Breast epithelium (tissue), 4 donors: ENCODE measurements around the gene LMTK2. TPM values are rescaled to one million over a fixed set of nuclear protein-coding genes. Genes with fewer than 3 reads are reported as not detected.

Experiments used
- DNase-seq, 2 donors: peaks; one replicate each; pipeline ENCODE4 v3.0.0-alpha.2; 2019; ENCODE audit warnings: low spot score in 2 of 2
- H3K27ac ChIP-seq, 2 donors: fragments of 200-600 bp; sonication (generic) in 1 of 2; one replicate each; pipeline ENCODE4 v1.5.1; 2016 to 2019; ENCODE audit warnings: mild to moderate bottlenecking in 1 of 2
- H3K27me3 ChIP-seq, 2 donors: fragments of 200-600 bp; sonication (generic) in 1 of 2; one replicate each; pipeline versions ENCODE4 v1.5.1 to v1.6.0; 2017 to 2019; ENCODE audit warnings: control low read depth in 1 of 2, mild to moderate bottlenecking in 1 of 2
- H3K36me3 ChIP-seq: fragments of 200-600 bp; one replicate; pipeline ENCODE4 v1.5.1; 2019
- H3K4me1 ChIP-seq, 2 donors: fragments of 200-600 bp; sonication (generic); one replicate each; pipeline ENCODE4 v1.5.1; 2016 to 2019; ENCODE audit warnings: control low read depth in 1 of 2
- H3K4me3 ChIP-seq, 3 donors: fragments of 200-600 bp; sonication (generic); 1 replicate in 2 of 3; 2 replicates in 1 of 3; pipeline ENCODE4 v1.5.1; 2016 to 2019; ENCODE audit warnings: mild to moderate bottlenecking in 3 of 3, moderate library complexity in 2 of 3
- H3K9me3 ChIP-seq, 2 donors: fragments of 200-600 bp; sonication (generic) in 1 of 2; one replicate each; pipeline ENCODE4 v1.5.1; 2016 to 2019; ENCODE audit warnings: control low read depth in 1 of 2
- POLR2A ChIP-seq: fragments of 450-650 bp; IDR thresholded peaks from one replicate; pipeline ENCODE4 v1.6.1; 2016; ENCODE audit warnings: antibody characterized with exemption, mild to moderate bottlenecking, moderate library complexity
- POLR2AphosphoS5 ChIP-seq, 3 donors: sonication (generic); formaldehyde crosslinking; IDR thresholded peaks; one replicate each; pipeline ENCODE4 v1.6.1; 2017; ENCODE audit warnings: antibody characterized with exemption in 3 of 3
- intact Hi-C: fragments of 100-400 bp; cut with DNase I; formaldehyde crosslinking; loops from one replicate; pipeline ENCODE4 v1.15.1; 2023; ENCODE audit warnings: low total_unique reads
- total RNA-seq, 3 donors: library from RNA; depleted of rRNA; stranded (reverse); fragments of >200 nt; gene quantifications; one replicate each; pipeline ENCODE4 v1.1.0, GENCODE V29; 2016
- TF ChIP-seq, protein P1 (sequence below), 3 donors: fragments of 450-650 bp; IDR thresholded peaks; one replicate each; pipeline ENCODE4 v1.5.1; 2016 to 2017; ENCODE audit warnings: antibody characterized with exemption in 3 of 3, mild to moderate bottlenecking in 3 of 3, moderate library complexity in 3 of 3

Gene LMTK2
- total RNA-seq, 3 donors from 2014 or later = 9.4 to 16.7 (median 14.1) TPM

- TF ChIP-seq POLR2A (no peak), POLR2AphosphoS5 (IDR thresholded peaks at IDR 0.05) (no peak)
- TF ChIP-seq, protein P1, sequence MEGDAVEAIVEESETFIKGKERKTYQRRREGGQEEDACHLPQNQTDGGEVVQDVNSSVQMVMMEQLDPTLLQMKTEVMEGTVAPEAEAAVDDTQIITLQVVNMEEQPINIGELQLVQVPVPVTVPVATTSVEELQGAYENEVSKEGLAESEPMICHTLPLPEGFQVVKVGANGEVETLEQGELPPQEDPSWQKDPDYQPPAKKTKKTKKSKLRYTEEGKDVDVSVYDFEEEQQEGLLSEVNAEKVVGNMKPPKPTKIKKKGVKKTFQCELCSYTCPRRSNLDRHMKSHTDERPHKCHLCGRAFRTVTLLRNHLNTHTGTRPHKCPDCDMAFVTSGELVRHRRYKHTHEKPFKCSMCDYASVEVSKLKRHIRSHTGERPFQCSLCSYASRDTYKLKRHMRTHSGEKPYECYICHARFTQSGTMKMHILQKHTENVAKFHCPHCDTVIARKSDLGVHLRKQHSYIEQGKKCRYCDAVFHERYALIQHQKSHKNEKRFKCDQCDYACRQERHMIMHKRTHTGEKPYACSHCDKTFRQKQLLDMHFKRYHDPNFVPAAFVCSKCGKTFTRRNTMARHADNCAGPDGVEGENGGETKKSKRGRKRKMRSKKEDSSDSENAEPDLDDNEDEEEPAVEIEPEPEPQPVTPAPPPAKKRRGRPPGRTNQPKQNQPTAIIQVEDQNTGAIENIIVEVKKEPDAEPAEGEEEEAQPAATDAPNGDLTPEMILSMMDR (IDR thresholded peaks at IDR 0.05) = no peak
- Histone ChIP-seq H3K4me3 (no peak overlapping the region), H3K27ac (no peak overlapping the region), H3K4me1 (peaks cover 0 to 9% of the 10 kb centered on the region in 2 donors), H3K27me3 (no peaks in the 10 kb centered on the region), H3K9me3 (no peaks in the 10 kb centered on the region), H3K36me3 (no peaks in the 10 kb centered on the region)
- intact Hi-C loops = no loop called here
- DNase-seq = no peak
These were observed 149.8 kb downstream of the LMTK2 start for GRCh38 chr7:98256431-98256830.

- no peak overlapping the region for H3K4me3 ChIP-seq
- no peaks in the 10 kb centered on the region for H3K36me3 ChIP-seq
- DNase-seq = no peak
- H3K4me1 ChIP-seq = peaks cover 0 to 8% of the 10 kb centered on the region in 2 donors
- H3K9me3 ChIP-seq = no peaks in the 10 kb centered on the region
- intact Hi-C loops = no loop called here
- H3K27ac ChIP-seq = no peak overlapping the region
- no peak for TF ChIP-seq POLR2A
- no peak for TF ChIP-seq POLR2AphosphoS5 (IDR thresholded peaks at IDR 0.05)
- TF ChIP-seq, protein P1 (IDR thresholded peaks at IDR 0.05) = no peak
- H3K27me3 ChIP-seq = no peaks in the 10 kb centered on the region
These were observed 151.0 kb downstream of the LMTK2 start for GRCh38 chr7:98257701-98258100.

Other genes starting within 250 kb of the LMTK2 start
- gene ASNS, start 234.5 kb upstream of the LMTK2 start, total RNA-seq = 10 to 100 TPM in 2 of 3 donors, 1 to 10 TPM in 1; 7.0 to 23.3 (median 16.5) TPM
- gene OCM2, start 116.7 kb upstream of the LMTK2 start, total RNA-seq = not detected
- gene BHLHA15, start 104.6 kb downstream of the LMTK2 start, total RNA-seq = 1 to 10 TPM in 1 of 3 donors, under 1 TPM in 1, not detected in 1; 0.59 to 2.3 TPM
- gene TECPR1, start 145.4 kb downstream of the LMTK2 start, total RNA-seq = 10 to 100 TPM; 14.7 to 29.7 (median 28.8) TPM
- 10 to 100 TPM; 38.8 to 85.5 (median 56.4) TPM for gene BRI3, start 174.8 kb downstream of the LMTK2 start, total RNA-seq